PFSK-1 (cell line): ENCODE data around the gene PEX11A.

Experiments used
- POLR2AphosphoS5 ChIP-seq: IDR thresholded peaks from 2 replicates; pipeline ENCODE4 v1.6.1; 2012; ENCODE audit warnings: low read depth, mild to moderate bottlenecking, control low read depth, low read length, moderate library complexity
- SIN3A ChIP-seq: IDR thresholded peaks from 2 replicates; pipeline ENCODE4 v1.6.1; 2012; ENCODE audit warnings: mild to moderate bottlenecking, low read length, moderate library complexity, borderline replicate concordance; ENCODE audit not compliant: insufficient read depth
- TAF1 ChIP-seq: IDR thresholded peaks from 2 replicates; pipeline ENCODE4 v1.6.1; 2012; ENCODE audit warnings: low read length, control low read depth, borderline replicate concordance; ENCODE audit not compliant: insufficient read depth
- TF ChIP-seq, protein P1 (sequence below), 2 experiments: IDR thresholded peaks; 2 replicates each; pipeline versions ENCODE4 v1.6.1 to v1.8.0; 2011 to 2012; ENCODE audit warnings: low read depth in 2 of 2, low read length in 2 of 2, control low read depth in 1 of 2, inconsistent platforms in 1 of 2, mild to moderate bottlenecking in 1 of 2, moderate library complexity in 1 of 2; ENCODE audit not compliant: insufficient read depth in 1 of 2

DNA sequence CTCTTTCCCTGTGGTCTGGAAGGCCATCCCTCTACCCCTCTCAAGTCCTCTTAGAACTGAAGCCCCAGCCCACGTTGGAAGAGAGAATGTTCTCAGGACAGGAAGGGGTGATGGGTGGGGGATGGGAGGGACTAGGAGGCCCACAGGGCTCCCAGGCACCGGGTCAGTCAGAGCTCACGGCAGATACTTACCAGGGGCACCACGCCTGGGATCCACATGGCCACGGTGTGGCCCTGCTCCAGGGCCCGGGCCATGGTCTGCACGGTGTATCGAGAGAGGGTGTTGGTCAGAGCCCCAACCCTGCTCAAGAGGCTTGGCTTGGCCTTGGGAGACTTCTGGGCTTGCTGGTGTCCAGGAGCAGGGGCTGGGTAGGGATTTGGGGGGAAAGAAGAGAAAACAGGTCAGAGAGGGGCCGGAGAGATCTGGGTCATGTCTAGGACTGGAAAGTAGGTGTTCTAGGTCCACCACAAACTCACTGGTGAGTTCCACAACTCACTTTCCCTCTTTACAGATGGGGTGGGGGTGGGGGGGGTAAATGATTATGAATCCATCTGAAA, 21.2 kb downstream of the PEX11A start:
- TF ChIP-seq SIN3A (no peak), POLR2AphosphoS5 (no peak), TAF1 (no peak)
- TF ChIP-seq, protein P1, sequence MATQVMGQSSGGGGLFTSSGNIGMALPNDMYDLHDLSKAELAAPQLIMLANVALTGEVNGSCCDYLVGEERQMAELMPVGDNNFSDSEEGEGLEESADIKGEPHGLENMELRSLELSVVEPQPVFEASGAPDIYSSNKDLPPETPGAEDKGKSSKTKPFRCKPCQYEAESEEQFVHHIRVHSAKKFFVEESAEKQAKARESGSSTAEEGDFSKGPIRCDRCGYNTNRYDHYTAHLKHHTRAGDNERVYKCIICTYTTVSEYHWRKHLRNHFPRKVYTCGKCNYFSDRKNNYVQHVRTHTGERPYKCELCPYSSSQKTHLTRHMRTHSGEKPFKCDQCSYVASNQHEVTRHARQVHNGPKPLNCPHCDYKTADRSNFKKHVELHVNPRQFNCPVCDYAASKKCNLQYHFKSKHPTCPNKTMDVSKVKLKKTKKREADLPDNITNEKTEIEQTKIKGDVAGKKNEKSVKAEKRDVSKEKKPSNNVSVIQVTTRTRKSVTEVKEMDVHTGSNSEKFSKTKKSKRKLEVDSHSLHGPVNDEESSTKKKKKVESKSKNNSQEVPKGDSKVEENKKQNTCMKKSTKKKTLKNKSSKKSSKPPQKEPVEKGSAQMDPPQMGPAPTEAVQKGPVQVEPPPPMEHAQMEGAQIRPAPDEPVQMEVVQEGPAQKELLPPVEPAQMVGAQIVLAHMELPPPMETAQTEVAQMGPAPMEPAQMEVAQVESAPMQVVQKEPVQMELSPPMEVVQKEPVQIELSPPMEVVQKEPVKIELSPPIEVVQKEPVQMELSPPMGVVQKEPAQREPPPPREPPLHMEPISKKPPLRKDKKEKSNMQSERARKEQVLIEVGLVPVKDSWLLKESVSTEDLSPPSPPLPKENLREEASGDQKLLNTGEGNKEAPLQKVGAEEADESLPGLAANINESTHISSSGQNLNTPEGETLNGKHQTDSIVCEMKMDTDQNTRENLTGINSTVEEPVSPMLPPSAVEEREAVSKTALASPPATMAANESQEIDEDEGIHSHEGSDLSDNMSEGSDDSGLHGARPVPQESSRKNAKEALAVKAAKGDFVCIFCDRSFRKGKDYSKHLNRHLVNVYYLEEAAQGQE (IDR thresholded peaks at IDR 0.05; ENCODE audit: insufficient read depth in 1 of 2, low read depth in 2 of 2, low read length in 2 of 2): no peak
